Measurements from ENCODE around the gene PRKCQ.
A peak's percentile ranks its signal among the peaks of the same experiment; 100 is the strongest.

The PRKCQ gene

GRCh38 chr10:6516281-6516928 lies 63.7 kb downstream of the PRKCQ start:
- Histone ChIP-seq H3K4me1 (peaks cover 0 to 19% (median 0%) of the 10 kb centered on the region in 10 experiments; a peak in 7 of 20 replicates), H3K27ac (no peak overlapping the region), H3K4me2 (no peak overlapping the region), H3K9me3 (replicated peaks in 1 of 11) (peaks cover 9 to 17% (median 16%) of the 10 kb centered on the region in 11 experiments), H4K20me1 (no peaks in the 10 kb centered on the region), H3K4me3 (no peak overlapping the region), H3K9ac (no peak overlapping the region), H3K27me3 (no peaks in the 10 kb centered on the region), H3K36me3 (peaks cover 0 to 39% (median 24%) of the 10 kb centered on the region in 11 experiments; a peak in 19 of 22 replicates)
- TF ChIP-seq Cebpa-rat (IDR thresholded peaks at IDR 0.05) = no peak

GRCh38 chr10:6514844-6515780 lies 65.0 kb downstream of the PRKCQ start:
- Histone ChIP-seq H3K27me3 (no peaks in the 10 kb centered on the region), H3K4me3 (no peak overlapping the region), H3K4me1 (peaks cover 0 to 19% (median 0%) of the 10 kb centered on the region in 10 experiments; a peak in 6 of 20 replicates), H3K9ac (no peak overlapping the region), H3K27ac (no peak overlapping the region), H3K9me3 (replicated peaks in 1 of 11) (peaks cover 21 to 28% (median 26%) of the 10 kb centered on the region in 11 experiments), H3K36me3 (peaks cover 0 to 48% (median 34%) of the 10 kb centered on the region in 11 experiments; a peak in 20 of 22 replicates), H4K20me1 (no peaks in the 10 kb centered on the region), H3K4me2 (peak overlapping the region in 3 of 11 experiments; percentile 4 to 33 (median 21); a peak in 5 of 22 replicates)
- no peak for TF ChIP-seq Cebpa-rat (IDR thresholded peaks at IDR 0.05)

GRCh38 chr10:6514180-6514579 lies 65.9 kb downstream of the PRKCQ start:
- Histone ChIP-seq H3K4me2 (no peak overlapping the region), H3K4me3 (no peak overlapping the region), H3K9ac (no peak overlapping the region), H4K20me1 (no peaks in the 10 kb centered on the region), H3K9me3 (replicated peaks in 1 of 11) (peaks cover 21 to 31% (median 26%) of the 10 kb centered on the region in 11 experiments), H3K36me3 (peaks cover 0 to 50% (median 39%) of the 10 kb centered on the region in 11 experiments; a peak in 20 of 22 replicates), H3K27me3 (no peaks in the 10 kb centered on the region), H3K4me1 (peaks cover 0 to 19% (median 0%) of the 10 kb centered on the region in 10 experiments; a peak in 6 of 20 replicates), H3K27ac (no peak overlapping the region)
- TF ChIP-seq Cebpa-rat (IDR thresholded peaks at IDR 0.05) = no peak

- H3K9ac ChIP-seq = no peak overlapping the region
- peaks cover 0 to 19% (median 0%) of the 10 kb centered on the region in 10 experiments; a peak in 6 of 20 replicates for H3K4me1 ChIP-seq
- no peaks in the 10 kb centered on the region for H4K20me1 ChIP-seq
- no peak overlapping the region for H3K4me2 ChIP-seq
- TF ChIP-seq Cebpa-rat (IDR thresholded peaks at IDR 0.05) = no peak
- H3K4me3 ChIP-seq = no peak overlapping the region
- H3K27me3 ChIP-seq = no peaks in the 10 kb centered on the region
- H3K9me3 ChIP-seq (replicated peaks in 1 of 11) = peaks cover 21 to 31% (median 26%) of the 10 kb centered on the region in 11 experiments
- no peak overlapping the region for H3K27ac ChIP-seq
- peaks cover 0 to 57% (median 42%) of the 10 kb centered on the region in 11 experiments; a peak in 20 of 22 replicates for H3K36me3 ChIP-seq
Observed at GRCh38 chr10:6513476-6513875, 66.6 kb downstream of the PRKCQ start.

- H3K4me2 ChIP-seq = no peak overlapping the region
- no peaks in the 10 kb centered on the region for H4K20me1 ChIP-seq
- no peaks in the 10 kb centered on the region for H3K27me3 ChIP-seq
- H3K9ac ChIP-seq = no peak overlapping the region
- no peak overlapping the region for H3K27ac ChIP-seq
- no peak for TF ChIP-seq Cebpa-rat (IDR thresholded peaks at IDR 0.05)
- peaks cover 0 to 64% (median 42%) of the 10 kb centered on the region in 11 experiments; a peak in 20 of 22 replicates for H3K36me3 ChIP-seq
- no peak overlapping the region for H3K4me3 ChIP-seq
- peaks cover 0 to 19% (median 0%) of the 10 kb centered on the region in 10 experiments; a peak in 6 of 20 replicates for H3K4me1 ChIP-seq
- peaks cover 21 to 31% (median 26%) of the 10 kb centered on the region in 11 experiments for H3K9me3 ChIP-seq (replicated peaks in 1 of 11)
Observed at GRCh38 chr10:6512182-6512581, 67.9 kb downstream of the PRKCQ start.

GRCh38 chr10:6511347-6511746 lies 68.7 kb downstream of the PRKCQ start:
- Histone ChIP-seq H3K9ac (no peak overlapping the region), H3K27ac (no peak overlapping the region), H3K36me3 (peaks cover 0 to 65% (median 42%) of the 10 kb centered on the region in 11 experiments; a peak in 20 of 22 replicates), H3K4me1 (peaks cover 0 to 19% (median 0%) of the 10 kb centered on the region in 10 experiments; a peak in 6 of 20 replicates), H3K4me3 (no peak overlapping the region), H3K9me3 (replicated peaks in 1 of 11) (peaks cover 21 to 31% (median 26%) of the 10 kb centered on the region in 11 experiments), H4K20me1 (no peaks in the 10 kb centered on the region), H3K27me3 (no peaks in the 10 kb centered on the region), H3K4me2 (no peak overlapping the region)
- no peak for TF ChIP-seq Cebpa-rat (IDR thresholded peaks at IDR 0.05)

GRCh38 chr10:6507311-6507710 lies 72.8 kb downstream of the PRKCQ start:
- H3K4me3 ChIP-seq = no peak overlapping the region
- H3K9ac ChIP-seq = no peak overlapping the region
- no peaks in the 10 kb centered on the region for H3K4me1 ChIP-seq
- H3K36me3 ChIP-seq = peaks cover 0 to 41% (median 29%) of the 10 kb centered on the region in 11 experiments; a peak in 20 of 22 replicates
- no peaks in the 10 kb centered on the region for H4K20me1 ChIP-seq
- no peak for TF ChIP-seq Cebpa-rat (IDR thresholded peaks at IDR 0.05)
- no peaks in the 10 kb centered on the region for H3K27me3 ChIP-seq
- no peak overlapping the region for H3K27ac ChIP-seq
- no peak overlapping the region for H3K4me2 ChIP-seq
- peaks cover 19 to 34% (median 21%) of the 10 kb centered on the region in 11 experiments for H3K9me3 ChIP-seq (replicated peaks in 1 of 11)

- Histone ChIP-seq H3K36me3 (peaks cover 0 to 28% (median 8%) of the 10 kb centered on the region in 11 experiments; a peak in 10 of 22 replicates), H3K4me3 (no peak overlapping the region), H3K27ac (no peak overlapping the region), H3K9ac (no peak overlapping the region), H3K4me1 (no peaks in the 10 kb centered on the region), H4K20me1 (no peaks in the 10 kb centered on the region), H3K27me3 (no peaks in the 10 kb centered on the region), H3K9me3 (replicated peaks in 1 of 11) (peaks cover 0 to 13% (median under 1%) of the 10 kb centered on the region in 11 experiments; a peak in 7 of 22 replicates), H3K4me2 (no peak overlapping the region)
- TF ChIP-seq Cebpa-rat (IDR thresholded peaks at IDR 0.05) = no peak
Observed at GRCh38 chr10:6505300-6505699, 74.8 kb downstream of the PRKCQ start.

- Histone ChIP-seq H3K9me3 (replicated peaks in 1 of 11) (peaks cover 0 to 10% (median under 1%) of the 10 kb centered on the region in 11 experiments; a peak in 4 of 22 replicates), H4K20me1 (no peaks in the 10 kb centered on the region), H3K4me1 (peaks cover under 1 to 6% (median 1%) of the 10 kb centered on the region in 10 experiments; a peak in 19 of 20 replicates), H3K27me3 (no peaks in the 10 kb centered on the region), H3K27ac (no peak overlapping the region), H3K4me3 (no peak overlapping the region), H3K9ac (no peak overlapping the region), H3K36me3 (peaks cover 0 to 28% (median 5%) of the 10 kb centered on the region in 11 experiments; a peak in 8 of 22 replicates), H3K4me2 (no peak overlapping the region)
- TF ChIP-seq Cebpa-rat (IDR thresholded peaks at IDR 0.05) = no peak
Observed at GRCh38 chr10:6504296-6504695, 75.8 kb downstream of the PRKCQ start.

Data from BLaER1 treated with 17β-estradiol and CSF1 and Interleukin-3, amounts not matched to agents 10 nM and 100 nM (cell line).